Keratinocyte (primary cell): ENCODE results near the gene TIMD4.

Experiments used
- CTCF ChIP-seq, 3 experiments: IDR thresholded peaks in 1 of 3; conservative IDR thresholded peaks in 1 of 3; optimal IDR thresholded peaks in 1 of 3; 2 replicates in 2 of 3; 3 replicates in 1 of 3; pipeline versions ENCODE3 to v1.5.1; 2011; ENCODE audit warnings: low read length in 3 of 3, mild to moderate bottlenecking in 3 of 3, moderate library complexity in 2 of 3, control low read depth in 1 of 3, inconsistent platforms in 1 of 3; ENCODE audit not compliant: insufficient read depth in 2 of 3; ENCODE audit errors: extremely low read depth in 1 of 3
- EZH2 ChIP-seq: IDR thresholded peaks from one replicate; pipeline ENCODE4 v1.6.1; 2012; ENCODE audit warnings: inconsistent platforms, mild to moderate bottlenecking, low read length, moderate library complexity

- TF ChIP-seq CTCF (optimal IDR thresholded peaks at IDR 0.05 in 1 of 3, IDR thresholded peaks at IDR 0.05 in 1 of 3, conservative IDR thresholded peaks at IDR 0.05 in 1 of 3; ENCODE audit: extremely low read depth in 1 of 3, insufficient read depth in 2 of 3, low read length in 3 of 3): no peak
- TF ChIP-seq EZH2: no peak
These were observed 92.6 kb downstream of the TIMD4 start for GRCh38 chr5:156870498-156870839.
